GM12878 (cell line): ENCODE data around the gene STXBP5. TPM values are rescaled to one million over a fixed set of nuclear protein-coding genes. Genes with fewer than 3 reads are reported as not detected.
A peak's percentile ranks its signal among the peaks of the same experiment; 100 is the strongest.

Experiments
- BHLHE40 ChIP-seq, 2 experiments: fragments of 450-650 bp in 1 of 2; IDR thresholded peaks; 2 replicates each; pipeline ENCODE4 v1.6.1; 2011 to 2017; ENCODE audit warnings: low read depth in 2 of 2, borderline replicate concordance in 1 of 2, improper control_type of control experiment in 1 of 2, low read length in 1 of 2, mild to moderate bottlenecking in 1 of 2
- CUX1 ChIP-seq: IDR thresholded peaks from 2 replicates; pipeline ENCODE4 v1.6.1; 2012; ENCODE audit warnings: improper control_type of control experiment, low read depth, low read length; ENCODE audit not compliant: insufficient replicate concordance
- DPF2 ChIP-seq: fragments of 450-650 bp; IDR thresholded peaks from 2 replicates; pipeline ENCODE4 v1.6.1; 2017; ENCODE audit warnings: mild to moderate bottlenecking
- GATAD2B ChIP-seq: fragments of 450-650 bp; conservative IDR thresholded peaks from 2 replicates; pipeline ENCODE4 v1.6.1; 2017; ENCODE audit warnings: low read depth, mild to moderate bottlenecking, moderate library complexity
- HSF1 ChIP-seq: fragments of 150-350 bp; IDR thresholded peaks from 2 replicates; pipeline ENCODE4 v1.6.1; 2014; ENCODE audit warnings: mild to moderate bottlenecking, low read depth, low read length
- IKZF2 ChIP-seq, 2 experiments: fragments of 450-650 bp; IDR thresholded peaks; 2 replicates each; pipeline ENCODE4 v1.6.1; 2017; ENCODE audit warnings: mild to moderate bottlenecking in 2 of 2, moderate library complexity in 2 of 2
- MTA2 ChIP-seq: fragments of 450-650 bp; IDR thresholded peaks from 2 replicates; pipeline ENCODE4 v1.6.1; 2016; ENCODE audit warnings: low read depth, mild to moderate bottlenecking, moderate library complexity
- NRF1 ChIP-seq: conservative IDR thresholded peaks from 2 replicates; pipeline ENCODE4 v1.6.1; 2011; ENCODE audit warnings: mild to moderate bottlenecking, low read depth, low read length, improper control_type of control experiment
- PBX3 ChIP-seq: IDR thresholded peaks from 2 replicates; pipeline ENCODE4 v1.6.1; 2011; ENCODE audit warnings: mild to moderate bottlenecking, low read depth, low read length, moderate library complexity; ENCODE audit not compliant: insufficient replicate concordance
- RAD21 ChIP-seq: IDR thresholded peaks from 2 replicates; pipeline ENCODE4 v1.6.1; 2011; ENCODE audit warnings: mild to moderate bottlenecking, low read depth, low read length, moderate library complexity; ENCODE audit not compliant: insufficient read depth
- REST ChIP-seq: IDR thresholded peaks from 2 replicates; pipeline ENCODE4 v1.6.1; 2012; ENCODE audit warnings: mild to moderate bottlenecking, low read depth, low read length
- SIX5 ChIP-seq: IDR thresholded peaks from 2 replicates; pipeline ENCODE4 v1.6.1; 2011; ENCODE audit warnings: mild to moderate bottlenecking, low read depth, low read length, moderate library complexity; ENCODE audit not compliant: severe bottlenecking
- SPI1 ChIP-seq: IDR thresholded peaks from 2 replicates; pipeline ENCODE4 v1.6.1; 2011; ENCODE audit warnings: low read depth, mild to moderate bottlenecking, low read length, moderate library complexity, borderline replicate concordance; ENCODE audit not compliant: insufficient read depth
- TCF12 ChIP-seq: IDR thresholded peaks from 2 replicates; pipeline ENCODE4 v1.6.1; 2011; ENCODE audit warnings: low read depth, mild to moderate bottlenecking, low read length
- ZNF274 ChIP-seq: IDR thresholded peaks from one replicate; pipeline ENCODE4 v1.8.0; 2011; ENCODE audit not compliant: insufficient read length, insufficient read depth
- polyA plus RNA-seq, 11 experiments: library from polyadenylated mRNA; depleted of rRNA in 4 of 11; unstranded in 6 of 11; stranded (reverse) in 5 of 11; fragments of >200 nt; fragmentation: Nextera tagmentation in 4 of 11; fragmentation: Illumina TruSeq in 1 of 11; extraction: Ambion mirVana in 4 of 11; extraction: Trizol in 1 of 11; gene quantifications; 1 replicate in 1 of 11; 2 replicates in 10 of 11; pipeline versions ENCODE4 v1.2.1 to v1.2.3, GENCODE V29; 2011 to 2016; ENCODE audit warnings: inconsistent platforms in 2 of 11, missing spikeins in 2 of 11, low read depth in 1 of 11
- total RNA-seq, 4 experiments: library from RNA; depleted of rRNA in 3 of 4; stranded (reverse); fragments of >200 nt in 3 of 4; fragmentation: Illumina TruSeq in 1 of 4; extraction: Trizol in 1 of 4; gene quantifications; 2 replicates each; pipeline versions ENCODE4 v1.2.1 to v1.2.3, GENCODE V29; 2013 to 2021
- TF ChIP-seq, protein P1 (sequence below): fragments of 450-650 bp; IDR thresholded peaks from 2 replicates; pipeline ENCODE4 v1.6.1; 2016; ENCODE audit warnings: mild to moderate bottlenecking

Gene STXBP5
- total and polyA plus RNA-seq, 10 of the 15 experiments (the other 5 are each of a cell fraction or from before 2014, with no cell fraction given): 1.4 to 13.2 (median 8.4) TPM

DNA sequence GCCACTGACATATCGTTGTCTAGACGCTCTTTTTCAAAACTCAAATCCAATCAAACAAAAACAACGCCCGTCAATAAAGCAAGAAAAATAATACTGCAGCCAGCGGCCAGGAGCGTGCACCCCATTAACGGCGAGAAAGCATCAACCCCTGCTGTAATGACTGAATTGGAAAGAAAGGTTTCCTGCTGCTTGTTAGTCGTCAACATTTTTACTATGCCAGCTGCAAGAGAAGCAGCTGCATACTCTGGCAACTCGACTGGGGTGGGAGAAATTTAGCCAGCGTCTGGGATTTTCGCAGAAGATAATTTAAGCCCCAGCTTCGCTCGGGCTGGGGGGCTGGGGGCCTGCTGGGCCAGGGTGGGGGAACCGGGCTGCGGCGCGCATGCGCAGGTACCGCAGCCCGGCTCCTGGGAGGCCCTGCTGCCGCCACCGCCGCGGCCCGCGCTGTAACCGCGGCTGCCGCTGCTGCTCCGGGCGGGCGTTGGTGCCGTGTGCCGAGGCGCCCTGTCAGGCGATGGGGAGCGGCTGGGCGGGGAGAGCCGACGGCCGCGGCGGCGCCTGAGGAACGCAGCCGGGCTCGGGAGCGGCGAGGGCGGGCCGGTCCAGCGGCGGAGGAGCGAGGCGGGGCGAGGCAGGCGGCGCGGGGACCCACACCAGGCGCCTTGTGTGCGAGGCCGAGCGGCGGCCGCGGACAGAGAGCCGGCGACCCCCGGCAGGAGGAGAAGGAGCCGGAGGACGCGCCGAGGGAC lies 732 bp upstream of the STXBP5 start (continued):
- TF ChIP-seq, protein P1, sequence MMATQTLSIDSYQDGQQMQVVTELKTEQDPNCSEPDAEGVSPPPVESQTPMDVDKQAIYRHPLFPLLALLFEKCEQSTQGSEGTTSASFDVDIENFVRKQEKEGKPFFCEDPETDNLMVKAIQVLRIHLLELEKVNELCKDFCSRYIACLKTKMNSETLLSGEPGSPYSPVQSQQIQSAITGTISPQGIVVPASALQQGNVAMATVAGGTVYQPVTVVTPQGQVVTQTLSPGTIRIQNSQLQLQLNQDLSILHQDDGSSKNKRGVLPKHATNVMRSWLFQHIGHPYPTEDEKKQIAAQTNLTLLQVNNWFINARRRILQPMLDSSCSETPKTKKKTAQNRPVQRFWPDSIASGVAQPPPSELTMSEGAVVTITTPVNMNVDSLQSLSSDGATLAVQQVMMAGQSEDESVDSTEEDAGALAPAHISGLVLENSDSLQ: no peak
- TF ChIP-seq MTA2: no peak
- no peak for TF ChIP-seq ZNF274
- no peak for TF ChIP-seq SPI1
- TF ChIP-seq BHLHE40 (IDR thresholded peaks at IDR 0.05; ENCODE audit: borderline replicate concordance in 1 of 2, low read depth in 2 of 2, low read length in 1 of 2): peak in 1 of 2 experiments; percentile 79; a peak in 2 of 4 replicates
- no peak for TF ChIP-seq SIX5
- no peak for TF ChIP-seq HSF1
- TF ChIP-seq CUX1: no peak
- TF ChIP-seq DPF2: peak; percentile 69; the same call in 1 of the 2 replicates
- peak; percentile 59 for TF ChIP-seq GATAD2B
- no peak for TF ChIP-seq PBX3
- peak; percentile 58 for TF ChIP-seq NRF1
- no peak for TF ChIP-seq TCF12
- TF ChIP-seq REST: no peak
- TF ChIP-seq IKZF2 (IDR thresholded peaks at IDR 0.05): no peak
- TF ChIP-seq RAD21: no peak
